Hypothalamus (tissue), 51 donors: ENCODE data around the gene L3MBTL4.
A peak's percentile ranks its signal among the peaks of the same experiment; 100 is the strongest.

Source experiments
- DNase-seq, 51 donors: peaks; one replicate each; lab custom pipeline; 2025; lab: John Stamatoyannopoulos, UW

The L3MBTL4 gene

DNA sequence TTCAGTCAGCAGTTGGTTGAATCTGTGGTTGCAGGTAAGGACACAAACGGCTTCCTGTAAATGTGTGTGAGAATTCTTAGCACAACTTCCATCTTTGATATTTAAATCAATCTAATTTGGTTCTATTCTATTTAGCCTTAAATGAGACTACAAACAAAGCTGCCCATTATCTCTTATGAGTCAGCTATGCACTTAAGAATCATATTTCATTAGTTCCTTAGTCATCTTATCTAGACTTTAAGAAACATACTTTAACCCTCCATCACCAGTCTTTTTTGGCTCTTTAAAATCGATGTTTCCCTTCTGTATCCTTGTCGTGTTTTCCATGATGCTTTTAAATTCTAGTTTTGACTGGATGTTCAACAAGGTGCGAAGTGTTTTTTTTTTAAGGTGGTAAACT, 405.0 kb downstream of the L3MBTL4 start:
- DNase-seq: no peak

DNA sequence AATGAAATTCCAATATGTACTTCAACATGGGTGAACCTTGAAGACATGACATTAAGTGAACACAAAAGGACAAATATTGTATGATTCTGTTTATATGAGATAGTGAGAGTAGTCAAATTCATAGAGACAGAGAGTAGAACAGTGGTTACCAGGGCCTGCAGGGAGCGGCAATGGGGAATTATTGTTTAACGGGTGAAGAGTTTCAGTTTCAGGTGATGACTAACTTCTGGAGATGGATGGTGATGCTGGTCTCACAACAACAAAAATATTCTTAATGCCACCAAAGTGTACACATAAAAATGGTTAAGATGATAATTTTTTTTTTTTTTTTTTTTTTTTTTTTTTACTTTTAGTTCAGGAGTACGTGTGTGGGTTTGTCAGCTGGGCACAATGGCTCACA, 410.0 kb downstream of the L3MBTL4 start:
- DNase-seq: no peak

DNA sequence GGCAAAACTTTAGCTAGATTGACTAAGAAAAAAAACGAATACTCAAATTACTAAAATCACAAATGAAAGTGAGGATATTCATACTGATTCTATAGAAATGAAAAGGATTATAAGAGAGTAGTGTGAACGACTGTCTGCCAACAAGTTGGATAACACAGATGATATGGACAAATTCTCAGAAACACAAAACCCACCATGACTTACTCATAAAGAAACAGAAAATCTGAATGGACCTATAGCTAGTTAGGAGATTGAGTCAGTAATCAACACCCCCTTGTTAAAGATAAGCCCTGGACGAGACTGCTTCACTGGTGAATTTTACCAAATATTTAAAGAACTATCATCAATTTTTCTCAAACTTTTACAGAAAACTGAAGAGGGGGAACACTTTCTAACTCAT, 410.6 kb downstream of the L3MBTL4 start:
- DNase-seq: no peak

DNA sequence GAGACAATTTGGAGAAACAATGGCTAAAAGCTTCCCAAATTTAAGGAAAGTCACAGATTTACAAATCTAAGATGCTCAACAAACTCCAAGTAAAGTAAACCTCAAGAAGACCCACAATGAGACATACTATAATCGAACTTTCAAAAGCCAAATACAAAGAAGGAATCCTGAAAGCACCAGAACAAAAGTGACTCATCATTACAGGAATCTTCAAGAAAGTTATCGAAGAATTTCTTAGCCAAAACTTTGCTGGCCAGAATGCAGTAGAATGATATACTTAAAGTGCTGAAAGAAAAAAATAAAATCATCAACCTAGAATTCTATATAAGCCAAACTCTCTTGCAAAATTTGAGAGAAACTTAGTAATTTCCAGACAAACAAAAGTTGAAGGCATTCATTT, 412.8 kb downstream of the L3MBTL4 start:
- DNase-seq: no peak

DNA sequence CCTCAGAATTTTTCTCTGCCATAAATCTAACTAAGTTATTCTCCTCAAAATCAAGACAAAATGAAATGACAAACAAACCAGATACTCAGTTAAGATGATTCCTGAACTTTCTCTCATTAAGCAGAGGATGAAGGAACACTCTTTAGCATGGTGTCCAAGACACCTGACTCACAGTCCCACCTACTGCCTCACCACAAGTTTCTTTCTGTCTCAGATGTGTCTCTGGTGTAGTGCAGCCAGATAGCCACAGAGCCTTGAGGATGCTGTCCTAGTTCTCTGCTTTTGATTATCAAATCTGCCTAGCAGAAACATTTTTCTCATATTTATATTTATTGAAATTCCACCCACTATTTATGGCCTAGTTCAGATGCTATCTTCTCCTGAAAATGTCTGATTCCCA, 415.8 kb downstream of the L3MBTL4 start:
- no peak for DNase-seq

DNA sequence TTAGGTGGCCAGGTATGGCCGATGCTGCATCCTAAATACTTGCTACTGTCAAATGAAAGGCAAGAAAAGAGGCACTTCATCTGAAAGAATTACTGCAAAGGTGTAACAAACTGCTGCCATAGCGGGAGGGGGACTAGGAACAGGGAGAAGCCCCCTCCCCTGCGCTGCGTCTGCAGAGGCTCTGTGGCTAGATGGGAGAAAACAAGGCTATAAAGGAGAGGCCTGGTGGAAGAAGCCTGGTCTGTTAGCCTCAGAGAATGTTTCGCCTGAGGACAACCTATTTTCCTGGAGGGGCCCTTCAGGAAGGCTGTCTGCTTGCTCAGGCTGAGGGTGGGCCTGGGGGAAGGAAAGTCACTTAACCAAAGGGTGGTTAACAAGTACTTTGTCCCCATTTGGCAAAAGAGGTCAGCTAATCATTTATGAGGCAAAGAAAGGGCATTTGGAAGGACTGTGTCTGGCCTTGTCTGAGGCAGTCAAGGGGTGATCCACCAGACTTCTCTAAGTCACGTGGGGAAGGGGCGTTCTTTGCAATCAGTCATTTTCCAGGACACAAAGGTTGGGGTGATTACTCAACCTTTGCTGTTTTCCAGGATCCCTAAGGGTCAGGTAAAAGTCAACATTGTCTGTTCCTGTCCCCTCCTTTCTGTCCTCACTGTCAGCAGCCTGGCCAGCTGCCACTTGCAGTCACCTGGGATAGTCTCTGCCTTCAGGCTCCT, 416.4 kb downstream of the L3MBTL4 start:
- DNase-seq: no peak

DNA sequence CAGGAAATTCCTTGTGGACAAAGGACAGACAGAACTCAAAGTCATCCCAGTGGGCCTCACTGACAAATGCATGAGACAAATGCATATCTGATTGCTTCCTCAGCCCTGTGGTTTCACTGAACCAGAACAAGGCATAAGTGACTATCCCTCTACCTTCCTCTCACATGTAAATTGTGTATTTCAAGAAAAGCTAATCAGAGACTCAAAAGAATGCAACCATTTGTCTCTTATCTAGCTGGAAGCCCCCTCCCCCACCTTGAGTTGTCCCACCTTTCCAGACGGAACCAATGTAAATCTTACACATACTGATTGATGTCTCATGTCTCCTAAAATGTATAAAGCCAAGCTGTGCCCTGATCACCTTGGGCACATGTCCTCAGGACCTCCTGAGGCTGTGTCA, 417.4 kb downstream of the L3MBTL4 start:
- DNase-seq: no peak

DNA sequence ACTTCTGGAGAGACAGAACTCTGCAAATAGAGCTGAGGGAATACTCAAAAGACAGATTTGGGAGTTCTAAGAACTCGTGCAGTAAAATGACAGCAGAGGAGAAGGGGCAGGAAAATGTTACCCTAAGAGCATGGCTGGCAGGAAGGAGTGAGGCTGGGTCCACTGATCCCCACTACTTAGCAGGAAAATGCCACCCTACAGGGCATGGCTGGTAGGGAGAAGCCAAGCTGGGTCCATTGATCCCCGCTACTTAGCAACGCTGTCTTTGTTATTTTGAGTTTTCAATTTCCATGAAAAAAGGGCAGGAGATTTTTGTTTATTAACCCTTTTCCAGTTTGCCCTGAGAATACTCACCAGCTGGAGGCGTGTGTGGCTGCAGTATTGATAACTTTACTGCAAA, 419.1 kb downstream of the L3MBTL4 start:
- no peak for DNase-seq

DNA sequence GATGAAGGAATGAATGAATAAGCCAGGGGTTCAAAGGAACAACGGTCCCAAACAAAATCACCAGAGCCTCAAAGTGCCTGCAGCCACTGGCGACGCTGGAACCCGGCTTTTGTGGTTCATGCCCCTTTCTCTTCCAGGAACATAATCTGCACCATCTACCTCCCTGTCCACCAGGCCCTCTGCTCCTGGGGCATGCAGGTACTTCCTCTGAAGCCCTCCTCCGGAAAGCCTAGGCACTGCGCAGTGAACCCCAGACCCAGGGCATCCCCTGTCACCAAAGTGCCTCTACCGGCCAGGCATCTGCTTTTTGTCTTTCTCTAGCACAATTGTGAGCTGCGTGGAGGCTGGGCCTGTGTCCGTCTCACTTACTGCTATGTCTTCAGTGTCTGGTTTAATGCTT, 420.8 kb downstream of the L3MBTL4 start:
- no peak for DNase-seq

DNA sequence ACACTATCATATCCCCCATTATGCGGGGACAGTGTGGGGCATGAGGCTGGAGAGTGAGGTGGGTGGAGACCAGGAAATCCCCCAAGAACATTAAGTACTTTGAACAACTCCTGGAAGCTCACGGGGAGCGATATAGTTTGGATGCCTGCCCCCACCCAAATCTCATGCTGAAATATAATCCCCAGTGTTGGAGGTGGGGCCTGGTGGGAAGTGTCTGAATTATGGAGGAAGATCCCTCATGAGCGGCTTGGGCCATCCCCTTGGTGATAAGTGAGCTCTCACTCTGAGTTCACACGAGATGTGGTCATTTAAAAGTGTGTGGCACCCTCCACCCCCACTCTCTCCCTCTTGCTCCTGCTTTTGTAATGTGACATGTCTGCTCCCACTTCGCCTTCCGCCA, 422.3 kb downstream of the L3MBTL4 start:
- DNase-seq: no peak

DNA sequence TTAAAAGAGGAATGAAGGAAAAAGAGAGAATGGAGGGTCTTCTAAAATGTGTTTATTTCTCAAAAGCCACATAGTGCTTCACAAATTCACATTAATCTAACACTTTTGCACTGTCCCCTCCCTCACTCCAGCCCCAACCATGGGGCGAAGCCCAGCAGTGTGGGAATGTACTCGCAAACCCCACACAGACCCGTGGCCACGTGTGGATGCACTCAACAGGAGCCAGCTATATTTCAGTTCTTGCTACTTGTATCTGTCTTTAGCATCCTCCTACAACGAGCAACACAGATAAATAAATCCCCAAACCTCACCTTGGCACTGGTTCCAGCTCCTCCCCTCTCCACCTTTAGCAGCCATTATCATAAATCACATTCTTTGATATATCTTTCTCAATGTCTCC, 427.5 kb downstream of the L3MBTL4 start:
- no peak for DNase-seq

DNA sequence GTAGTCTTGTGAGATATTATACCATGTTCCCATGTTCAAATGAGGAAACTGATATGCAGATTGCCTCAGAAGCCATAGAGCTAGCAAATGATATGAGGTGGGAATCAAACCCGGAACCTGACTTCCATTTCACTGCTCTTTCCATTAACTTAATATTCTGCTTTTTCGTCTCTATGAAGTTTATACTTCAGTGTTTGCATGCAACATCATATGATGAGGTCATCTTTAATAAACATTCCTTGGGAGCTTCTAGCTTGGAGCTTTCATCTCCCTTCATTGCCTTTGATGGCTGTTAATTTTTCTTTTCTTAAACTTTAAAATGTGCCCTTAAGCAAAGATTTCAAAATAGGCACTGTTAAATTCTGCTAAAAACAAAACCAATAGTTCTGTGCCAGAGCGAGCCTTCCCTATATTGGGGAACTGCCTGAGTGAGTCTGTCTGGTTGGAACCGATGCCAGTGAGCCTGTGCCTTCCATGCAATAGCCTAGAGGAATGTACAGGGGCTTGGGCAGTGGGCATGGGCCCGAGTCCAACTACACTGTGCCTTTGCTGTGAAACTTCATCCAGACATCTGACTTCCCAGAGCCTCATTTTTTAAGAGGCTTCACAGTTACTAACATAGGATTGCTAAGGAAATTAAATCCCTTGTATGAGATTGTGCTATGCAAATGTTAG, 428.3 kb downstream of the L3MBTL4 start:
- DNase-seq: no peak

DNA sequence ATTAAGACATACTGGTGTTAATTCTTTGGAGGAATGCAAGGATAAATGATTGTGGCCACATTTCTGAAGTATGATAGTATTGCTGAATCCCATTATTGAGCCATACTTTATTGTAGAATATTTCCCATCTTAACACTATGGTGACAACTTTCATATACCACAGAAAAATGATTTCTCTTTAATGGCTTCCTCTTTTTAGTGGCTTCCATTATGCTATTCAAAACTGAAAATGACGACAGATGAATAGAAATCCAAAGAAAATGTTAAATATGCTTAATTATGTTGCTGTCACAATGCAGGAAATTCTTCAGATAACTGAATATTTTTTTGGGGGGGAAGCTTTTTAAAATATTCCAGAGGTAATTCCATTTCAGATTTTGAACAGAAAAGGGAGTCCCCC, 430.5 kb downstream of the L3MBTL4 start:
- no peak for DNase-seq

DNA sequence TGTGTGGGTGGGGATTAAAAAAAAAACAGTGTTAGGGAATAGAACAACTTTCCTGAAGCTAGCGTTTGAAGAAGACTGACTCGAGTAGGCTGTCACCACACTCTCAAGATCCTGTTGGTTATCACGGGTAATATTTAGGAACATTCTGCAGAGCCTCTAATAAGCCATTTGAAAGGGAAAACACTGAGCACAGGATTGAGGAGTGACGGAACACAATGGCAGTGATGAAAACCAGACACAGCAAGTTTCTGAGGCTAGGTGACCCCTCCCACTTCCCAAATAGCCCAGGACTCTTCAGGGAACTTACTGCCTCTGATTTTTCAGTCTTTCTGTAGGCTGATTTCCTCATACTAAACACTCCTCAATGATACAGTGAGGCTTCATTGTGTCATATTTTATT, 431.2 kb downstream of the L3MBTL4 start:
- DNase-seq: no peak

DNA sequence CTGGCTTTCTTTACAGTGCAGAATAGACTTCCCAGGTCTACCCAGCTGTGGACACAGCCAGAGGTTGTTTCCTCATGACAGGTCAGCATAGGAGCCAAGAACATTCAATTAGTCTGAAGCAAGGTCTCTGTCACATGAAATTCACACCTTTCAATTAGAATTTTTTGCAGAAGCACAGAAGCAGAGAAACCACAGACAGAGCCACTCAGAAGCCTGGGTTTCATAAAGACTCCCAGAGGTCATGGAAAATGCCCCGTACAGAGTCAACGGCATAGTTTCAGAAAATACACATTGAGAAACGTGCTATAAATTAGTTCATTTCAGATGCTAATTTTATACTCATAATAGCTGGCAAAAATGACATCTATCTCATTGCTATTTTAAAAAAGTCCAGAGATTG, 432.4 kb downstream of the L3MBTL4 start:
- no peak for DNase-seq

DNA sequence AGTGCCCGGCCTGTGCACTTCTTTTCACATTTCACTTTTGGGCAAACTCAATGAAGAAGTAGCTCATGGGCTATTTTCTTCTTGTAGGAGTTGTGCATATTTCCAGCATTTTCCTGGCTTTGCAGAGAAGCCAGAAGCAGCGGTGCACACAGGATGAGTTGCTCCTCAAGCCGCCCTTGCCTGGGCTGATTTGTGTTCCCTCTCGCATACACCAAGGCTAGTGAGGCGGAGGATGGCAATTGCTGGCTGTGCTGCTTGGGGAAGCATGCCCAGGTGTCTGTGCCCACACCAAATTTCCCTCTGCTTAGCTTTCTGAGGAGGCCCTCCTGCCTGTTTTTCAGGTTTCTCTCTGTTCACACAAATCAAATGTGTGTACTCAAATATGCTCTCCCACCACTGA, 434.0 kb downstream of the L3MBTL4 start:
- no peak for DNase-seq

DNA sequence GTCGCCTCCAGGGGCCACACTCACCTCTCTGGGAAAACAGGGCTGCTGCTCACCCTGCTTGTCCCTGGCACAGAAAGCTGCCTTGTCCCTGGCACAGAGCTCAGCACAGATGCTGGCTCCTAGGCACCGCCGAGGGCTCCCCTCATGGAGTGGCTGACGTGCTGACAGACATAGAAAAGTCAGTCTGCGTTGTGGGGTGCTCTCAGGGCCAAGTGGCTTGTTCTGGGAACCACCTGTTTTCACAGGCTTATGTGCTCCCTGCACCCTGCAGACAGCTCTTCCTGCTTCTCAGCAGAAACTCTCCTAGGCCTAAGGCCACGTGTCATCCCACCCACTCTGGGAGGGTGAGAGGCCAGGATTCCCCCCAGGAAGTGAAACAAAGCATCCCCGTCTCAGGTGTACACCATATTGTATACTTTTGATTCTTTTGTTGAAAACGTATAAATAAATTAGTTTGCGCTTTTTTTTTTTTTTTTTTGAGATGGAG, 434.7 kb downstream of the L3MBTL4 start:
- DNase-seq: no peak

DNA sequence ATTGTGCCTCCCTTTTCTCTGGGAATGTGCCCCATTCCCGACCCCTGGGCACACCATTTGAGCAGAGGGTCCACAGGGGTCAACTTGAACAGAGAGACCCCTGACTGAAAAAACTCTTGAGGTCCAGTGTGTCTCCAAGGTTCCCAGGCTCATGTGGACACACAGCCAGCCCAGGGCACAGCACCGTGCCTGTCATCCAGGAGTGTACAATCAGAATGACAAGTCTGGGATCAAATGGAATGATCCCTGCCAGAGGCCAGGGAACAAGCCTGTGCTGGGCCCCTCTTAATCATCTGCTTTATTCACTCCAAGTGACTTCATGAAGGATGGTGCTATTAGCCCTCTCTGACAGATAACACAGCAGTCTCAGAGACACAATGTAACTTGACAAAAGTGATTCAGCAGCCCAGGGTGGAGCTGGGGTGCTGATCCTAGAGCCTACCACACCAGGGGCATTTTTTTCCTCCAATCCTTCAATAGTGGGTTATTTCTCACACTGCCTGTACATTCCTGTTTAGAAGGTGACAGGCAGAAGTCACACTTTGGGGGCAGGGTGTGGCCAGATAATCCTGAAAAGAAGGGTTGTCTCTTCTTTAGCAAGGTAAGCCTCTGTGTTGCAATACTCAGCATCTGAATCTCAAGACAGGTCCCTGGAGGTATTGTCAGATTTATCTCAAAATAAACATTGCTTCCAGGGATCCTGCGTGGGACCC, 435.4 kb downstream of the L3MBTL4 start:
- no peak for DNase-seq

DNA sequence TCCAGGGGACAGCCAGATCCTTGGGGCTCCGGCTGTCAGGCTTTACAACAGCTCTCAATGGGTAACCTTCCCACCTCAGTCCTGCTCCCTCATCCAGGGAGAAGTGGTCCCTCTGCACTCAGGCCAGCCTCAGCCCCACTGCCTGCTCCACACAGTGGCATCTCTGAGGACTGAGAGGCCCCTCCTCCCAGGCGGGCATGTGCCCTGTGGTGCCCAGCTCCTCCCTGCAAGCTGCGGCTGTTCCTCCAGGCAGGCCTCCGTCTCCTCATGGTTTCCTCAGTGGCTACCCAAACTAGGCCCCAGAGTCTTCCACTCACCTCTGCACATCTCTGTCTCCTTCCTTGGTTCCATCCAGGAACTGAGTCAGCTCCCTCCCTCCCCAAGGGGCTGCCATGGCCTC, 437.7 kb downstream of the L3MBTL4 start:
- DNase-seq: no peak

DNA sequence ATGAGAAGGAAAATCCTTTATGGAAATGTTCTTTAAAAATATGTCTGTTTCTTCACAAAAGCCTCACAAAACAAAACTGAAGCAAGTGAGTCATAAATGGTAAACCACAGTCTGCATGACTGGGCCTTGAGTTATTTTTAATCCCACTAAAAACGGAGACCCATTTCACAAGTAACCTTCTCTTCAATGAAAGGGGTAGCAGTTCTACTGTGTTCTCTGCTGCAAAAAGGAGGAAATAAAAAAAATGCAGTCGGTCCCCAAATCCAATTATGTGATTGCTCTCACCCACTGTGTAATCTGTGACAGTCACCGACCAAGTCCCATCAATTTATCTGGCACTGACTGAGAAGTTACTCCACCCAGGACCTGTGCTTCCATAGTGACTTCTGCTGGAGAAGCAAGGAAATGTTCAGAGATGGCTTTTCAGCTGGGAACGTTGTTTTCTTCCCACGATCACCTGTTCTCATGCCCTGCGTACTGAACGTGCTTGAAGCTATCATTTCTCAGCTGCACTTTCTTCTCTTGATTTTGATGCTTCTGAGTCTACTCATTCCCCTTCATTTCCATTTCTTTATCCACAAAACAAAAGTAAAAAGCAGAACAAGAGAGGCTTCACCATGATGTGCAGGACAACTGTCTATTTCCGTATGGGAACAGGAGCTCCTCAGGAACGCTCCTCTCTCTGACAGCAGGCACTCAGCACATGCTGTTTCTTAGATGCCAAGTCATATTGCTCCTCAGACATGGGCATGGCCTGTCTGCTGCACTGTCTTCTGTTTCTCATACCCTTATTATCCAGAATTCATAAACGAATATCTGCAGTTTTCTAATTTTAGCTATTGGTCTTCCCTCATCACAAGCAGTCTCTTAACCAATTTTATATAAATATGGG, 439.4 kb downstream of the L3MBTL4 start:
- peak in 1 of 51 donors; percentile 17 for DNase-seq

DNA sequence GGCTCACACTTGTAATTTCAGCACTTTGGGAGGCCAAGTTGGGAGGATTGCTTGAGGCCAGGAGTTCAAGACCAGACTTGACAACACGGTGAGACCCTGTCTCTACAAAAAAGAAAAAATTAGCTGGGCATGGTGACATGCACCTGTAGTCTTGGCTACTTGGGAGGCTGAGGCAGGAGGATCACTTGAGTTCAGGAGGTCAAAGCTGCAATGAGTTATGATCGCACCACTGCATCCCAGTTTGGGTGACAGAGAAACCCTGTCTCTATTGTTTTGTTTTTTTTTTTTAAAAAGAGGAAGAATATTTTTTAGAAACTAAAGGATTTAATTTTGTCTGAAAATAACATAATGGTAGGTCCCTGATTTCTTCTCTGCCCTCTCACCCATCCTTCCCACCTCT, 440.0 kb downstream of the L3MBTL4 start:
- no peak for DNase-seq
